Activated CD4-positive, CD25-positive, alpha-beta regulatory T cell treated with anti-CD3 and anti-CD28 coated beads, Interleukin-2, amount 50 U/mL, for 16 hours (primary cell): Measurements from ENCODE around the gene ARHGAP1.
"Not testable (repeated sequence)": the region's sequence is repeated elsewhere in the genome, so short reads cannot be mapped to it uniquely, and the experiment has no call there.

Experiments
- DNase-seq: peaks from one replicate; pipeline ENCODE4 v3.0.0-alpha.2; 2020; ENCODE audit warnings: low read depth, low spot score

The ARHGAP1 gene

DNA sequence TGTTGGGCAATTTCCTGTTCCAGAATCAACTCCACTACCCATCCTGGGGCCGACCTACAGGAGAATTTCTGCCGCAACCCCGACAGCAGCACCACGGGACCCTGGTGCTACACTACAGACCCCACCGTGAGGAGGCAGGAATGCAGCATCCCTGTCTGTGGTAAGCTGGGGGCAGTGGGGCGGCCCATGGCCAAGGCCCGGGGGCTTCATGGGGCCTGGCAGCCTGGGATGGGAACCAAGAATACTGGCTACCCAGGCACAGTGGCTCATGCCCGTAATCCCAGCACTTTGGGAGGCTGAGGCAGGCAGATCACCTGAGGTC, 22.9 kb upstream of the ARHGAP1 start:
- no peak for DNase-seq

DNA sequence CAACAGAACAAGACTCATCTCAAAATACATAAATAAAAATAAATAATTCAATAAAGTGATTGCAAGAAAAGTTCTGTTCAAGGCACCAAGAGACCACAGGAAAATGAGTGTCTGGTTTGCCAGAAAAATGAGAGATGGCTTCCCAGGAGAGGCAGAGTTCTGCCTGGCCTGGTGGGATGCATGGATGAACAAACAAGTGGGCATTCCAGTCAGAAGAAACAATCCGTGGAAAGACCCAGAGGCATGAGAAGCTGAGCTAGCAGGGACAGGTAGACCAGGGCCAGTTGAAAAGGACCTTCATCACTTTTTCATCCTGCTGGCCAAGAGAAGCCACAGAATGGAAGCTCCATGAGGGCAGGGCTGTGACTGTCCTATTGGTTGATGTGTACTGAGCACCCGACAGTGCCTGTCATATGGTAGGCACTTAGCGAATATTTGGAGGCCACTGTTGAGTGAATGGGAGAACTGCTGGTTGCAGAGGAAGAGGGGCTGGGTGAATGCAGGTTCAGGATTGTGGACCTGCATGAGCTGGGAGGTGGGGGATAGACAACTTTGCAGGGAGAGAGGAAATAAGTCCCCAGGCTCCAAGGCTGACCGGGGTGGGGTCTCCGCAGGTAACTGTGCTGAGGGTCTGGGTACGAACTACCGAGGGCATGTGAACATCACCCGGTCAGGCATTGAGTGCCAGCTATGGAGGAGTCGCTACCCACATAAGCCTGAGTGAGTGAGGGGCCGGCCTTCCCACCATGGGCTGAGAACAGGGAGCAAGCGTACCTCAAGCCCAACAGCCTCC, 22.3 kb upstream of the ARHGAP1 start:
- DNase-seq, result no peak

DNA sequence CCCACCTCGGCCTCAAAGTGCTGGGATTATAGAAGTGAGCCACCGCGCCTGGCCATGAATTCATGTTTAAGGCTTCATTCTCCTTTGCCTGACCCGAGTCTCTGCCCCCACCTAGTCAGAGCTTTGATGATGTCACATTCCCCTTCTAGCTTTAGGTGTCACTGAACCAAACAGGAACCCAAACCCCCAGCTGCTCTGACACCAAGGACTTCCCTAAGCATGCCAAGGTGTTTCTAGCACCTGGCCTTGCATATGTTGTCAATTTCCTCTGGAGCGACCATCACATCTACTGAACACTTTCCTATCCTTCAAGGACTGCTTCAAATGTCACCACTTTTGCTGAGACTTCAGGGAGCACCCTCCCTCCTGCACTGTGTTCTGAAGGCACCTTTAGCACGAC, 20.9 kb upstream of the ARHGAP1 start:
- DNase-seq, result no peak

DNA sequence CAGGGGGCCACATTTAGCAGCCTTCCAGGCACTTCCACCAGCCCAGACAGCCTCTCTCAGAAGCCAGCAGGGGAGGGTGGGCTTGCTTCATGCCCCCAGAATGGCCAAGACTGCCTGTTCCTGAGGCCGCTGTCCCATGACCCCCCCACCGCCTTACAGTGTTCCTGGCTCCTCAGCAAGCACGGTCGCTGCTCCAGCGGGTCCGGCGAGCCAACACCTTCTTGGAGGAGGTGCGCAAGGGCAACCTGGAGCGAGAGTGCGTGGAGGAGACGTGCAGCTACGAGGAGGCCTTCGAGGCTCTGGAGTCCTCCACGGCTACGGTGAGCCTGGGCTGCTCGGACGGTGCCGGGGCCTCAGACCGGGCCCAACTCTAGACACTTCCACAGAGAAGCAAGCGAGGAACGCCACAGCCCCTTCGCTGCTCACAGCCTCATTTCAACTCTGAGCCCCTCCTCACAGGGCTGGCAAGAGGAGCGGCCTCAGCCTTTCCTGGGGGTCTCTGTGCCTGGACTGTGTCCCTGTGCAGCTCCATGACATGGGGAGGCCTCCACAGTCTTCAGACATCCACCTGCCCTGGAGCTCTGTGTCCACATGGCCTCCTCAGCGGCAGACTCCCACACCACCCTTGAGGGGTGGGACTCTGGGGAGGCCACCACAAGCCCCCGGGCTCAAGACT, 19.3 kb upstream of the ARHGAP1 start:
- DNase-seq, result no peak

DNA sequence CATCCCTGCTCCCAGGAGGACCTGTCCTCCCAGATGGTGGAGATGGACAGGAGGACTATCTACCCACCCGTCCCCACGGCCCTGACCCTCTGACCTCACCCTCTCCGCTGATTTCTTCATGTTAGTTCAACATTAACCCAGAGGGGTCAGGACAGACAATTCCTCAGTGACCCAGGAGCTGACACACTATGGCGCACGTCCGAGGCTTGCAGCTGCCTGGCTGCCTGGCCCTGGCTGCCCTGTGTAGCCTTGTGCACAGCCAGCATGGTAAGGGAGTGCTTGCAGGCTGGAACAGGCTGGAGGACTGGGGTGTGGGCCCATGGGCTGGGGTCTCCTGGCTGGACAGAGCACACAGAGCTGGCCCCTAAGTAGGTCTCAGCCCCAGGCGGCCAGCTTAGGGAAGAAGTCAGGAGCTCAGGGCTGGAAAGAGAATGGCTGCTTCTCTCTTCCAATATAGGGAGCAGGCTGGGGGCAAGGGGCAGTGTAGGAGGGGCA, 18.7 kb upstream of the ARHGAP1 start, which contains the start of gene F2:
F2 (plus strand) TSS at position 166 of the 495 bp plus-strand sequence; CDS start at position 189, 23 bp downstream.
- DNase-seq, result no peak

DNA sequence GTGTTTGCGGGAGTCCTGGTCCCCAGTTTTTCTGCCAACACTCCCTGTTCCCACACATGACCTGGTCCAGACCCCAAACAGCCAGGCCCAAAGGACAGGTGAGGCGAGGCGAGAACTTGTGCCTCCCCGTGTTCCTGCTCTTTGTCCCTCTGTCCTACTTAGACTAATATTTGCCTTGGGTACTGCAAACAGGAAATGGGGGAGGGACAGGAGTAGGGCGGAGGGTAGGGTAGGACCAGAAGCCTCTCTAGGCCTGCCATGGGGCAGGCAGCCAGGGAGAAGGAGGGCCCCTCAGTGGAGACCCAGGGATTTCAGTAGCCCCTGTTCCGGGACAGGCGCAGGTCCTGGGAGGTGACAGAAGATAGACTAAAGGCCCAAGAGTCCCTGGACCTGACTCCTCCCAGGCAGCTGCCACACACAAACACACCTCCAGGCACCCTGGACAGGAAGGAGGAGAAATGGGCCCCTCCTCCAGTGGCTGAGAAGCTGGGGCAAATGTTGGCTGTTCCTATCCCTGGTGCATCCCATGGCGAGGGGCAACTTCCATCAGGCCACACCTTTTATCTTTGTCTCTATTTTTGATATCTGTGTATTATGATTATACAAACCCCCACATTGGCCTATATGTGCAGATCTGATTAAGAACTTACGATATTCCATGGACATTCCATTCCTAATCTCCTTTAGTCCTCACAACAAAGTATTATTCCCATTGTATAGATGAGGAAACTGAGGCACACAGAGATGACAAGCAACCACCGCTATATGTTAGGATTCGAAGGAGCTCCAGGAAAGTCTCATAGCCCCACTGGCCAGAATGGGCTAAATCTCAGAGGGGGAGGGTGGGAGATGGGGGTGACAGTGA, 18.0 kb upstream of the ARHGAP1 start:
- no peak for DNase-seq

DNA sequence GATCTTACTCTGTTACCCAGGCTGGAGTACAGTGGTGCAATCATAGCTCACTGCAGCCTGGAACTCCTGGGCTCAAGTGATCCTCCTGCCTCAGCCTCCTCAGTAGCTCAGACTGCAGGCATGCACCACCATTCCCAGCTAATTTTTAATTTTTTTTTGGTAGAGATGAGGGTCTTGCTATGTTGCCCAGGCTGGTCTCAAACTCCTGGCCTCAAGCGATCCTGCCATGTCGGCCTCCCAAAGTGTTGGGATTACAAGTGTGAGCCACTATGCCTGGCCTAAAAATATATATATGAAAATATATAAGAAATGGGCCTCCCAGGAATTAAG, 17.4 kb upstream of the ARHGAP1 start:
- not testable (repeated sequence) for DNase-seq

DNA sequence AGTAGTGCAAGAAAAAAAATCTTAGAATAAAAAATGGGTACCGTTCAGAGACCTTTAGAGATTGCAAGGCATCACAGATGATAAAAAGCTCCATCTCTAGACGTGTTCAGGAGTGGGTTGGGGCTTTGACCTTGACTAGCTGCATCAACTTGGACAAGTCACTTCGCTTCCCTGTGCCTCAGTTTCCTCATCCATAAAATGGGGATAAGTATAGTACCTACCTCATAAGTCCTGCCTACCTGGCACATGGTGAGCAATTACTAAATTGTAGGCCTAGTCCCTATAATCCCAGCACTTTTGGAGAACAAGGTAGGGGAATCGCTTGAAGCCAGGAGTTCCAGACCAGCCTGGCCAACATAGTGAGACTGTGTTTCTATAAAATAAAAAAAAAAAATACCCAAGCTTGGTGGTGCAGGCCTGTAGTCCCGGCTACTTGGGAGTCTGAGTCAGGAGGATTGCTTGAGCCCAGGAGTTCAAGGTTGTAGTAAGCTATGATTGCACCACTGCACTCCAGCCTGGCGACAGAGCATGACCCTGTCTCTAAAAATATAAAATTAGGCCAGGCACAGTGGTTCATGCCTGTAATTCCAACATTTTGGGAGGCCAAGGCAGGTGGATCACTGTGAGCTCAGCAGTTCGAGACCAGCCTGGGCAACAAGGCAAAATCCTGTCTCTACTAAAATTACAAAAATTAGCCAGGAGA, 12.6 kb upstream of the ARHGAP1 start:
- no peak for DNase-seq

DNA sequence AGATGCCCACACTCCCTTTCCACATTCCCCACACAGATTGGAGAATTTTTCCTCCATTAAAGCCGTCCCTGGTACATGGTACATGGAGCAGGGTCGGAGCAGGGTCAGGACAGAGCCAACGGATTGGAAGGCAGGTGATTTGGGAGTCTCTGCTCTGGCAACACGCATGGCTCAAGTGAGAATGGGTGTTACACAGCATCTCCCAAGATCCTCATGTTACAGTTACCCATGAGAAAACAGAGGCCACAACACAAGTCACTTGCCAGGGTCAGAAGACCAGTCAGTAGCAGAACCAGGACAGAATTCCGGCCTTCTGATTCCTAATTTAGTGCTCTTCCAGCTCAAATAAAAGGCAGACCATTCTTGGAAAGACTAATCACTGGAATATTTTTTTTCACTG, 10.9 kb upstream of the ARHGAP1 start:
- no peak for DNase-seq

DNA sequence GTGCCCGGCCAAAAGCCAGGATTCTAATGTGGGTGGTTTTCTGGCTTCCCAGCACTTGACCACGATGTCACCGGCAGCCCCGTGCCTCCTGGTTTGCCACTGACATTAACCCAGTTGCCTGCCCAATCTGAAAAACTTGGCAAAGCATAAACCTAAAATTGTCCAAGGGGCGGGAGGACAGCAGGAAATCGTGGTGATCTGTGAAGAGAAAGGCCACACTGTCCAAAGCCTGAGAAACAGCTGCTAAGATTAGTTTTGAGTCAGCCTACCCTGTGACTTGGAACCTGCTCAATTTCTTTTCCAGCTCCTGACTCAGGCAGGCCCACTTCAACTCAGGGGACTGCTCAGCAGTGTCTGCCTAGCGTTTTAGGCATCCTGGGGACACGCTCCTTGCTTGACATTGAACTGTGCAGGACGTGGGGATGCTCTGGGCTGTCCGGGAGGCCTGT, 10.4 kb upstream of the ARHGAP1 start:
- no peak for DNase-seq

DNA sequence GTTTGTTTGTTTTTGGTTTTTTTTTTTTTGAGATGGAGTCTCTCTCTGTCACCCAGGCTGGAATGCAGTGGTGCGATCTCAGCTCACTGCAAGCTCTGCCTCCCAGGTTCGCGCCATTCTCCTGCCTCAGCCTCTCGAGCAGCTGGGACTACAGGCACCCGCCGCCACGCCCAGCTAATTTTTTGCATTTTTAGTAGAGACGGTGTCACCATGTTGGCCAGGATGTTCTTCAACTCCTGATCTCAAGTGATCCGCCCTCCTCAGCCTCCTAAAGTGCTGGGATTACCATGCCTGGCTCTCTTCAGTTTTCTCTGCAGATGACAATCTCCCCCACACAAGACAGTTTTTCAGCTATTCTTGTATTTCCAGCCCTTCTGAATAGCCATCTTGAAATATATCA, 8.9 kb upstream of the ARHGAP1 start:
- DNase-seq, result not testable (repeated sequence)

DNA sequence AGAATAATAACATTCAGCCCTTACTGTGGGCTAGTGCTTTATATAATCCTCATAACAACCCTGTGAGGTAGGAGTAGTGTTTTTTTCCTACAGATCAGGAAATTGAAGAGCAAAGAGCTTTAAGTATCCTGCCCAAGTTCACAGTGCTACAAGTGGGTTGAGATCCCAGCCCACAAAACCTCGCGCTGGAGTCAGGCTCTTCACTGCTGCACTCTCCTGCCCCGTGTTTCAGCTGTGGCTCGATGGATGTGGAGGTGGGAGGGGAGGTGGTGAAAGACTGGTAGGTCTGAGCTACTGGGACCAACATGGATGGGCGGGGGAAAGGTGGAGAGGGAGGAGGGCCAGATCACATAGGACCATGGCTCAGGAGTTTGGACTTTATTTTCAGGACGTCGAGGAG, 6.5 kb upstream of the ARHGAP1 start:
- DNase-seq, result no peak

DNA sequence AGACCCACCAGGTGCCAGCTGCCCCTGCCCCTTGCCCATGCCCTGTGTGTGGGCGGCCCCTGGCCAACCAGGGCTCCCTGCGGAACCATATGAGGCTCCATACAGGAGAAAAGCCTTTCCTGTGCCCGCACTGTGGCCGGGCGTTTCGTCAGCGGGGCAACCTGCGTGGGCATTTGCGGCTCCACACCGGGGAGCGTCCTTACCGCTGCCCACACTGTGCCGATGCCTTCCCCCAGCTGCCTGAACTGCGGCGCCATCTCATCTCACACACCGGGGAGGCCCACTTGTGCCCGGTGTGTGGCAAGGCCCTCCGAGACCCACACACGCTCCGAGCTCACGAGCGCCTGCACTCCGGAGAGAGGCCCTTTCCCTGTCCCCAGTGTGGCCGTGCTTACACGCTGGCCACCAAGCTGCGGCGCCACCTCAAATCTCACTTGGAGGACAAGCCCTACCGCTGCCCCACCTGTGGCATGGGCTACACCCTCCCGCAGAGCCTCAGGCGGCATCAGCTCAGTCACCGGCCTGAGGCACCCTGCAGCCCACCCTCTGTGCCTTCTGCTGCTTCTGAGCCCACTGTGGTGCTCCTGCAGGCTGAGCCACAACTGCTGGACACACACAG, 4.8 kb upstream of the ARHGAP1 start:
- no peak for DNase-seq

DNA sequence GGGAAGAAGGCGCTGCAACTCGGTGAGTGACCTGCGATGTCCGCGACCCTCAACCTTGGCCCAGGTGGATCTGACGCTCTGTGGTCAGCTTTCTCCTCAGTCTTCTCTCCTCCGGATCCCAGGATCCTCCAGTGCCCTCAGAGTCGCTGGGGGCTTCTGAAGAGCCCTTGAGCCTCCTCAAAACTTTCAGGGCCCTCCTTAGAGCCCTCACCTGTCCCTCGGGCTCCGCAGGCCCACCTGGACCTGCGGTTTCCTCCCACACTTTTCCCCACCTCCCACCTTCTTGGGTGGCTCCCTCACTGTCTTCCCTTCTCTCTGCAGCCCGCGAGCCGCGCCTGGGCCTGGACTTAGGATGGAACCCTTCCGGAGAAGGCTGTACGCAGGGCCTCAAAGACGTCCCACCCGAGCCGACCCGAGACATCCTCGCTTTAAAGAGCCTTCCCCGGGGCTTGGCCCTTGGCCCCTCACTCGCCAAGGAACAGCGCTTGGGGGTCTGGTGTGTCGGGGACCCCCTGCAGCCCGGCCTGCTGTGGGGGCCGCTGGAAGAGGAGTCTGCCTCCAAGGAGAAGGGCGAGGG, 747 bp upstream of the ARHGAP1 start:
- DNase-seq, result no peak

DNA sequence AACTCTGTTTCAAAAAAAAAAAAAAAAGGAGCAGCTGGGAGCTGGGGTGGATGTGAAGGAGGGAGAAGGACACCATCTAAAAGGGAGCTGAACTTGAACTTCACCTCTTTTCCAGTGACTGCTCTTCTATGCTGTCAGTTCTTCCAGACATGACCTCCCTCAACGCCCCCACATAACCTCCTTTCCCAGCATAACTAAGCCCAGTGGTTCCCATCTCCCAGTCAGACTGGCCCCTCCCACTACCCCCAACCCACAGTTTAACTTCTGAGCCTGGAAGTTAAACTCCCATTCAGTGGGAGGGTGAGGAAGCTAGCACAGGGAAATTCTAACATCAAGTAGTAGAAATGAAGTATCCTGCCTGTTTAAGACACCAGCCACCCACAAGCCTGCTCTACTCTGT, 1.8 kb downstream of the ARHGAP1 start:
- no peak for DNase-seq

DNA sequence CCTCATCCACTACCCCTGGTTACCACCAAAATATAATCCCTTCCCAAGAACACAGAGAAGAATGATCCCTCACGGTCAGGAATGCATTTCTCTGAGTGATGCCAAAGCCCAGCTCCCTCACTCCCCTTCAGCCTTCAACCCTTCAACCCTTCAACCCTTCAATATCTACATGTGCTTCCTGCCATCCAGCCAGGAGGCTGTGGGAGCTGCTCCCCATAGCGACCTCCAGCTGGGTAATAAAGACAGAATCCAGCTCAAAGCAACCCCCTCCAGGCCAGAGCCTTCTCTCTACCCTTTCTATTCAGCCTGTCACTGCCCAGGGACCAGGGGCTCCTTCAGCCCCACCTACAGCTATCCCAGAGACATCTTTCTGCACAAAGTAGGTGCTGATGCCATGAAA, 2.7 kb downstream of the ARHGAP1 start:
- DNase-seq, result no peak

DNA sequence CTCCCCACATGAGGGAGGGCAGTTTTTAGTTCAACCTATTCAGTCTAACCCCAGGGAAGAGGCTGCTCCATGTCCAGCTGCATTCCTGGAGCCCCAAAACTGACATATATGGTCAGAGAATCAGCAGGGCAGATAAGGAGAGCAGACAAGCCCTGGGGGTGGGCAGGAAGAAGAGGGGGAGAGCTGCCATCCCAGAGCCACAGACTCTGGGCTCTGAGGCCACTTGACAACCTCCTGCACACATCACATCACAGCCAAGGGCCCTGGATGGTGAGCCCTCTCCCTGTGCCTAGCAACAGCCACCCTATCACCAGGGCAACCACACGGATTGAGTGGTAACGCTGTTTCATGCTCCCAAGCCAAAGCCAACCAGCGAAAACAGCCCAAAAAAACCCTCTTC, 3.1 kb downstream of the ARHGAP1 start:
- no peak for DNase-seq

DNA sequence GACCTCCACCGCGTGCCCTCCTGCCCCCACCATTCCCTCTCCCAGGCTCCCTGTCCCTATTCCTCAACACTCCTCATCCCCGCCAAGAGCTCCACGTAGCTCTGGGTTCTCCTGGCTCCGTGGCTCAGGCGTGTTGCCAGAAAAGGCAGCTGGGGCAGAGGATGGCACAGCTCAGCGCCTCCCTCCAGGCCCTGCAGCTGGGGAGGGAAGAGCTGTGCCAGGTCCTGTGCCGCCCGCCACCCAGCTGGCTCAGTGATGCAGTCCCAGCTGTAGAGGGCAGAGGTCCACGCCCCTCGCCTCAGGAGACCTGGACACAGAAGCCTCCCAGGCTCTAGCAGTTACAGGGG, 4.2 kb downstream of the ARHGAP1 start:
- DNase-seq, result no peak

DNA sequence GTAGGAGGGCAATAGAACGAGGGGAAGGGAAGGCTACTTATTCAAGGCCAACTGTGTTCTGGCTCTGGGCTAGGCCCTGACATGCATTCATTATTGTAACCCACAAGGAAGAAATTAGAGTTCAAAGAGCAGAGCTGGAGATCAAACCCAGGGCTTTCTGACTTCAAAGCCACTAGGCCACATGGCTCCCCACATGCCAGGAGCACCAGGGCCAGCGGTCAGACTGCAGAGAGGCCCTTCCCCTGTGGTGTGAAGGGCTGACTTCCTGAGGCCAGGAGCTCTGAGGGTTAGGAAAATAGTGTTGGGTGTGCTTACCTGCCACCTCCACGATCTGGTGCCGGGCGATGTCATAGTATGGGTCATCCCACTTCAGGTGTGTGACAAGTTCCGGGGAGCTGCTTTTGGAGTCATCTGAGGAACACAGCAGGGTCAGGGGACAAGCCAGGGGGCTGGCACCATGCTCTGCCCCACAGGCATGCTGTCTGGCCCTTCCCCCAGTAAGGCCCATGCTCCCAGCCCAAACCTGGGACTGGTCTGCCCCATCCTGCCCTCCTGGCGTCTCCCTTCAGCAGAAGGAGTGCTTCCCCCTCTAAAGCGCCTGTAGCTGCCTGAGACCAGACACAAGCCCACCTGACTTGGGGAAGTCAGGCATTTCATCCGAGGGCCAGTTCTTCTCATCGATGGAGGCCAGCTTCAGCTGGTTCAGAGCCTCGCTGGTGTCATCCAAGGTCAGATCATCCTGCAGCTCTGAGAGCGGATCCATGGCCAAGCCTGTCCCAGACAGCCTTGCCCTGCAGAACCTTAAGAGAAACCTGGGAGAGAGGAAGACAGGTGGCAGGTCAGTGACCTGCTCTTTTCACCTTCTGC, 4.8 kb downstream of the ARHGAP1 start:
- DNase-seq, result no peak

DNA sequence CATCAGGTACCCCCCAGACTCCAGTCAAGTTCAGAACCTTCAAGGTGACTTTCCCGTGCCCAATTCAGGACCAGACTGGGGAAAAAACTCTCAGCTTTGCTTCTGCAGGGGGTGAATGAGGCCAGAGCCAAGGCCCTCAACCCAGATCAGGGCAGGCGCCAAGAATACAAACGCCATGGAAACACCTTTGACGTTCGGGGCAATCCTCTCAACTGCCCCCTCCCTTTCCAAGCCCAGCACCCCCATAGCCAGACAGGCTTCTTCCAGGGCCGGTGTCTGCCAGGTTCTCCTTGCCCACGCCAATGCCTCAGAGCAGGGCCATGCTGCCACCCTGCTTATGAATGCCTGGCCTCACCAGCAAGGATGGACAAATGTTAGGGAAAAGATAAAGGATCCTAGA, 5.8 kb downstream of the ARHGAP1 start:
- DNase-seq, result no peak
